GM23338 (cell line): ENCODE results near the gene UBE2H. TPM values are rescaled to one million over a fixed set of nuclear protein-coding genes. Genes with fewer than 3 reads are reported as not detected.

Experiments
- ATAC-seq: fragments of 200-7000 bp; cut with Tn5 transposase; 3 replicates; pipeline ENCODE4 v1.9.1; 2020
- DNase-seq: peaks from one replicate; pipeline ENCODE4 v3.0.0-alpha.2; 2015; ENCODE audit warnings: low spot score
- H2AFZ ChIP-seq: fragments of 200-600 bp; sonication (generic); 2 replicates; pipeline ENCODE4 v1.8.0; 2016; ENCODE audit warnings: antibody characterized with exemption, mild to moderate bottlenecking, moderate library complexity
- H3F3A ChIP-seq: fragments of 200-600 bp; sonication (generic); replicated peaks from 2 replicates; pipeline ENCODE4 v1.8.0; 2017; ENCODE audit warnings: antibody characterized with exemption, mixed run types, low read depth
- H3K27ac ChIP-seq: fragments of 200-600 bp; sonication (generic); 2 replicates; pipeline ENCODE4 v1.6.1; 2016; ENCODE audit warnings: low read depth
- H3K27me3 ChIP-seq: fragments of 200-600 bp; sonication (generic); 2 replicates; pipeline ENCODE4 v1.8.0; 2016; ENCODE audit warnings: mild to moderate bottlenecking, mixed run types, moderate library complexity; ENCODE audit not compliant: insufficient read depth
- H3K36me3 ChIP-seq: fragments of 200-600 bp; sonication (generic); 2 replicates; pipeline ENCODE4 v1.8.0; 2016; ENCODE audit warnings: mild to moderate bottlenecking; ENCODE audit not compliant: insufficient read depth
- H3K4me1 ChIP-seq: fragments of 200-600 bp; sonication (generic); 2 replicates; pipeline ENCODE4 v1.8.0; 2016; ENCODE audit warnings: mild to moderate bottlenecking, moderate library complexity; ENCODE audit not compliant: insufficient read depth
- H3K4me2 ChIP-seq: fragments of 200-600 bp; sonication (generic); 2 replicates; pipeline ENCODE4 v1.7.1; 2017; ENCODE audit warnings: mixed run types
- H3K4me3 ChIP-seq: fragments of 200-600 bp; sonication (generic); 2 replicates; pipeline ENCODE4 v1.6.1; 2016; ENCODE audit warnings: mixed run types
- H3K79me2 ChIP-seq: fragments of 200-600 bp; sonication (generic); replicated peaks from 2 replicates; pipeline ENCODE4 v1.8.0; 2017; ENCODE audit warnings: mild to moderate bottlenecking; ENCODE audit not compliant: insufficient read depth
- H3K9me2 ChIP-seq: fragments of 200-600 bp; sonication (generic); 2 replicates; pipeline ENCODE4 v1.8.0; 2017; ENCODE audit not compliant: insufficient read depth
- H4K20me1 ChIP-seq: fragments of 200-600 bp; sonication (generic); replicated peaks from 2 replicates; pipeline ENCODE4 v1.8.0; 2017; ENCODE audit warnings: mild to moderate bottlenecking; ENCODE audit not compliant: insufficient read depth
- H3K27ac Mint-ChIP-seq: 2 replicates; pipeline ENCODE4 v1.8.0; 2020; ENCODE audit warnings: inconsistent platforms, mild to moderate bottlenecking, moderate library complexity, mixed read lengths
- H3K27me3 Mint-ChIP-seq: 3 replicates; pipeline ENCODE4 v1.8.0; 2022; ENCODE audit warnings: low read depth, mild to moderate bottlenecking, moderate library complexity, mixed read lengths, inconsistent platforms; ENCODE audit not compliant: insufficient read depth, poor library complexity
- H3K36me3 Mint-ChIP-seq: 3 replicates; pipeline ENCODE4 v1.8.0; 2021; ENCODE audit warnings: low read depth, mild to moderate bottlenecking, inconsistent platforms, moderate library complexity, mixed read lengths
- H3K4me1 Mint-ChIP-seq: 3 replicates; pipeline ENCODE4 v1.8.0; 2020; ENCODE audit warnings: mild to moderate bottlenecking, inconsistent platforms, mixed read lengths
- H3K4me3 Mint-ChIP-seq: 3 replicates; pipeline ENCODE4 v1.8.0; 2021; ENCODE audit warnings: moderate library complexity, mild to moderate bottlenecking, inconsistent platforms, mixed read lengths
- H3K9me3 Mint-ChIP-seq: 3 replicates; pipeline ENCODE4 v1.8.0; 2020; ENCODE audit warnings: moderate library complexity, mild to moderate bottlenecking, inconsistent platforms, mixed read lengths
- CREB1 ChIP-seq: fragments of 250-450 bp; sonication (Bioruptor Pico); IDR thresholded peaks from 2 replicates; pipeline ENCODE4 v1.5.0; 2020; ENCODE audit warnings: low read depth, mild to moderate bottlenecking, moderate library complexity
- EZH2 ChIP-seq: fragments of 200-600 bp; sonication (generic); IDR thresholded peaks from one replicate; pipeline ENCODE4 v1.8.0; 2017; ENCODE audit warnings: antibody characterized with exemption, mild to moderate bottlenecking, low read depth; ENCODE audit not compliant: unreplicated experiment
- EZH2phosphoT487 ChIP-seq: fragments of 200-600 bp; sonication (generic); IDR thresholded peaks from one replicate; pipeline ENCODE4 v1.8.1; 2018; ENCODE audit warnings: antibody characterized with exemption; ENCODE audit not compliant: unreplicated experiment
- JUNB ChIP-seq: IDR thresholded peaks from one replicate; pipeline ENCODE4 v1.6.1; 2016; ENCODE audit warnings: antibody characterized with exemption; ENCODE audit not compliant: unreplicated experiment
- NANOG ChIP-seq: IDR thresholded peaks from 2 replicates; pipeline ENCODE4 v1.6.1; 2016; ENCODE audit warnings: antibody characterized with exemption, borderline replicate concordance
- POLR2AphosphoS5 ChIP-seq: IDR thresholded peaks from 2 replicates; pipeline ENCODE4 v1.6.1; 2016; ENCODE audit warnings: antibody characterized with exemption, low read depth
- STAT1 ChIP-seq: IDR thresholded peaks from one replicate; pipeline ENCODE4 v1.6.1; 2016; ENCODE audit warnings: antibody characterized with exemption; ENCODE audit not compliant: unreplicated experiment
- ZNF114 ChIP-seq: fragments of 250-450 bp; sonication (Bioruptor Pico); IDR thresholded peaks from 2 replicates; pipeline ENCODE4 v1.5.0; 2020; ENCODE audit warnings: mild to moderate bottlenecking, moderate library complexity
- ZNF331 ChIP-seq: fragments of 250-450 bp; sonication (Bioruptor Pico); IDR thresholded peaks from 2 replicates; pipeline ENCODE4 v1.5.0; 2020; ENCODE audit warnings: low read depth, mild to moderate bottlenecking, moderate library complexity
- polyA plus RNA-seq: library from polyadenylated mRNA; unstranded; fragments of >200 nt; fragmentation: Nextera tagmentation; extraction: Ambion mirVana; gene quantifications from 2 replicates; pipeline ENCODE4 v1.2.1, GENCODE V29; 2016
- total RNA-seq: library from RNA; depleted of rRNA; stranded (reverse); fragments of >200 nt; shearing (Covaris generic); gene quantifications from 2 replicates; pipeline ENCODE4 v1.2.3, GENCODE V29; 2014
- TF ChIP-seq, protein P1 (sequence below): IDR thresholded peaks from one replicate; pipeline ENCODE4 v1.6.1; 2018; ENCODE audit warnings: antibody characterized with exemption; ENCODE audit not compliant: unreplicated experiment
- TF ChIP-seq, protein P2 (sequence below): fragments of 250-450 bp; sonication (Bioruptor Pico); IDR thresholded peaks from 2 replicates; pipeline ENCODE4 v1.5.0; 2020; ENCODE audit warnings: mild to moderate bottlenecking, moderate library complexity
- TF ChIP-seq, protein P3 (sequence below), 2 experiments: fragments of 200-600 bp in 1 of 2; sonication (generic) in 1 of 2; conservative IDR thresholded peaks; 2 replicates each; pipeline versions ENCODE4 v1.5.1 to v1.6.1; 2016 to 2017; ENCODE audit warnings: antibody characterized with exemption in 2 of 2, low read depth in 2 of 2, mild to moderate bottlenecking in 2 of 2, moderate library complexity in 1 of 2

Gene UBE2H
- total and polyA plus RNA-seq, 2 experiments from 2014 or later = 40.8 to 86.5 TPM

DNA sequence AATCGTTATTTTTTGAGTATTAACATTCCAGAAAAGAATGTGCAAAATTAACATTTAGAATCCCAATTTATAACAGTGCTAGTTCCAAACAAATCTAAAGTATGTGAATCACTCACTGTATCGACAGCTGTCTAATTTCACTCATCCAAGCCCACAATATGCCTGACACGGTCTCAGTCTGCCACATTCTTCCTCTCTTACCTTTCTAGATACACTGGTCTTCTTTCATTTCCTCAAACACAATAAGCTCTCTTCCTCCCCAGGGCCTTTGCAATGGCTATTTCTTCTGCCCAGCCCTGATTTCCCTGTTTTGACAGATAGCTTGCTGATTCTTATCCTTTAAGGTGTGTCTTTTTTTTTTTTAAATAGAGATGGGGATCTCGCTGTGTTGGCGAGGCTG is 48.8 kb downstream of the UBE2H start:
- Histone ChIP-seq H2AFZ (no peak overlapping the region), H4K20me1 (peaks cover 16% of the 10 kb centered on the region; the same call in 1 of the 2 replicates), H3K4me1 (peaks cover 17% of the 10 kb centered on the region), H3K79me2 (peaks cover 91% of the 10 kb centered on the region), H3K36me3 (no peaks in the 10 kb centered on the region), H3K27me3 (no peaks in the 10 kb centered on the region), H3K9me2 (no peaks in the 10 kb centered on the region), H3K4me2 (no peak overlapping the region), H3K4me3 (no peak overlapping the region), H3K27ac (no peak overlapping the region), H3F3A (no peaks in the 10 kb centered on the region; the same call in 1 of the 2 replicates)
- Mint-ChIP-seq H3K27ac (no peak overlapping the region), H3K4me1 (peaks cover 42% of the 10 kb centered on the region), H3K9me3 (no peaks in the 10 kb centered on the region), H3K36me3 (peaks cover 24% of the 10 kb centered on the region), H3K4me3 (no peak overlapping the region), H3K27me3 (peaks cover 3% of the 10 kb centered on the region)
- TF ChIP-seq NANOG (no peak), CREB1 (CRISPR knock-in tag) (no peak), EZH2 (no peak), ZNF114 (CRISPR knock-in tag) (no peak), POLR2AphosphoS5 (no peak), EZH2phosphoT487 (no peak), STAT1 (no peak), ZNF331 (CRISPR knock-in tag) (no peak), JUNB (no peak)
- TF ChIP-seq, protein P1, sequence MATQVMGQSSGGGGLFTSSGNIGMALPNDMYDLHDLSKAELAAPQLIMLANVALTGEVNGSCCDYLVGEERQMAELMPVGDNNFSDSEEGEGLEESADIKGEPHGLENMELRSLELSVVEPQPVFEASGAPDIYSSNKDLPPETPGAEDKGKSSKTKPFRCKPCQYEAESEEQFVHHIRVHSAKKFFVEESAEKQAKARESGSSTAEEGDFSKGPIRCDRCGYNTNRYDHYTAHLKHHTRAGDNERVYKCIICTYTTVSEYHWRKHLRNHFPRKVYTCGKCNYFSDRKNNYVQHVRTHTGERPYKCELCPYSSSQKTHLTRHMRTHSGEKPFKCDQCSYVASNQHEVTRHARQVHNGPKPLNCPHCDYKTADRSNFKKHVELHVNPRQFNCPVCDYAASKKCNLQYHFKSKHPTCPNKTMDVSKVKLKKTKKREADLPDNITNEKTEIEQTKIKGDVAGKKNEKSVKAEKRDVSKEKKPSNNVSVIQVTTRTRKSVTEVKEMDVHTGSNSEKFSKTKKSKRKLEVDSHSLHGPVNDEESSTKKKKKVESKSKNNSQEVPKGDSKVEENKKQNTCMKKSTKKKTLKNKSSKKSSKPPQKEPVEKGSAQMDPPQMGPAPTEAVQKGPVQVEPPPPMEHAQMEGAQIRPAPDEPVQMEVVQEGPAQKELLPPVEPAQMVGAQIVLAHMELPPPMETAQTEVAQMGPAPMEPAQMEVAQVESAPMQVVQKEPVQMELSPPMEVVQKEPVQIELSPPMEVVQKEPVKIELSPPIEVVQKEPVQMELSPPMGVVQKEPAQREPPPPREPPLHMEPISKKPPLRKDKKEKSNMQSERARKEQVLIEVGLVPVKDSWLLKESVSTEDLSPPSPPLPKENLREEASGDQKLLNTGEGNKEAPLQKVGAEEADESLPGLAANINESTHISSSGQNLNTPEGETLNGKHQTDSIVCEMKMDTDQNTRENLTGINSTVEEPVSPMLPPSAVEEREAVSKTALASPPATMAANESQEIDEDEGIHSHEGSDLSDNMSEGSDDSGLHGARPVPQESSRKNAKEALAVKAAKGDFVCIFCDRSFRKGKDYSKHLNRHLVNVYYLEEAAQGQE = no peak
- TF ChIP-seq, protein P2, sequence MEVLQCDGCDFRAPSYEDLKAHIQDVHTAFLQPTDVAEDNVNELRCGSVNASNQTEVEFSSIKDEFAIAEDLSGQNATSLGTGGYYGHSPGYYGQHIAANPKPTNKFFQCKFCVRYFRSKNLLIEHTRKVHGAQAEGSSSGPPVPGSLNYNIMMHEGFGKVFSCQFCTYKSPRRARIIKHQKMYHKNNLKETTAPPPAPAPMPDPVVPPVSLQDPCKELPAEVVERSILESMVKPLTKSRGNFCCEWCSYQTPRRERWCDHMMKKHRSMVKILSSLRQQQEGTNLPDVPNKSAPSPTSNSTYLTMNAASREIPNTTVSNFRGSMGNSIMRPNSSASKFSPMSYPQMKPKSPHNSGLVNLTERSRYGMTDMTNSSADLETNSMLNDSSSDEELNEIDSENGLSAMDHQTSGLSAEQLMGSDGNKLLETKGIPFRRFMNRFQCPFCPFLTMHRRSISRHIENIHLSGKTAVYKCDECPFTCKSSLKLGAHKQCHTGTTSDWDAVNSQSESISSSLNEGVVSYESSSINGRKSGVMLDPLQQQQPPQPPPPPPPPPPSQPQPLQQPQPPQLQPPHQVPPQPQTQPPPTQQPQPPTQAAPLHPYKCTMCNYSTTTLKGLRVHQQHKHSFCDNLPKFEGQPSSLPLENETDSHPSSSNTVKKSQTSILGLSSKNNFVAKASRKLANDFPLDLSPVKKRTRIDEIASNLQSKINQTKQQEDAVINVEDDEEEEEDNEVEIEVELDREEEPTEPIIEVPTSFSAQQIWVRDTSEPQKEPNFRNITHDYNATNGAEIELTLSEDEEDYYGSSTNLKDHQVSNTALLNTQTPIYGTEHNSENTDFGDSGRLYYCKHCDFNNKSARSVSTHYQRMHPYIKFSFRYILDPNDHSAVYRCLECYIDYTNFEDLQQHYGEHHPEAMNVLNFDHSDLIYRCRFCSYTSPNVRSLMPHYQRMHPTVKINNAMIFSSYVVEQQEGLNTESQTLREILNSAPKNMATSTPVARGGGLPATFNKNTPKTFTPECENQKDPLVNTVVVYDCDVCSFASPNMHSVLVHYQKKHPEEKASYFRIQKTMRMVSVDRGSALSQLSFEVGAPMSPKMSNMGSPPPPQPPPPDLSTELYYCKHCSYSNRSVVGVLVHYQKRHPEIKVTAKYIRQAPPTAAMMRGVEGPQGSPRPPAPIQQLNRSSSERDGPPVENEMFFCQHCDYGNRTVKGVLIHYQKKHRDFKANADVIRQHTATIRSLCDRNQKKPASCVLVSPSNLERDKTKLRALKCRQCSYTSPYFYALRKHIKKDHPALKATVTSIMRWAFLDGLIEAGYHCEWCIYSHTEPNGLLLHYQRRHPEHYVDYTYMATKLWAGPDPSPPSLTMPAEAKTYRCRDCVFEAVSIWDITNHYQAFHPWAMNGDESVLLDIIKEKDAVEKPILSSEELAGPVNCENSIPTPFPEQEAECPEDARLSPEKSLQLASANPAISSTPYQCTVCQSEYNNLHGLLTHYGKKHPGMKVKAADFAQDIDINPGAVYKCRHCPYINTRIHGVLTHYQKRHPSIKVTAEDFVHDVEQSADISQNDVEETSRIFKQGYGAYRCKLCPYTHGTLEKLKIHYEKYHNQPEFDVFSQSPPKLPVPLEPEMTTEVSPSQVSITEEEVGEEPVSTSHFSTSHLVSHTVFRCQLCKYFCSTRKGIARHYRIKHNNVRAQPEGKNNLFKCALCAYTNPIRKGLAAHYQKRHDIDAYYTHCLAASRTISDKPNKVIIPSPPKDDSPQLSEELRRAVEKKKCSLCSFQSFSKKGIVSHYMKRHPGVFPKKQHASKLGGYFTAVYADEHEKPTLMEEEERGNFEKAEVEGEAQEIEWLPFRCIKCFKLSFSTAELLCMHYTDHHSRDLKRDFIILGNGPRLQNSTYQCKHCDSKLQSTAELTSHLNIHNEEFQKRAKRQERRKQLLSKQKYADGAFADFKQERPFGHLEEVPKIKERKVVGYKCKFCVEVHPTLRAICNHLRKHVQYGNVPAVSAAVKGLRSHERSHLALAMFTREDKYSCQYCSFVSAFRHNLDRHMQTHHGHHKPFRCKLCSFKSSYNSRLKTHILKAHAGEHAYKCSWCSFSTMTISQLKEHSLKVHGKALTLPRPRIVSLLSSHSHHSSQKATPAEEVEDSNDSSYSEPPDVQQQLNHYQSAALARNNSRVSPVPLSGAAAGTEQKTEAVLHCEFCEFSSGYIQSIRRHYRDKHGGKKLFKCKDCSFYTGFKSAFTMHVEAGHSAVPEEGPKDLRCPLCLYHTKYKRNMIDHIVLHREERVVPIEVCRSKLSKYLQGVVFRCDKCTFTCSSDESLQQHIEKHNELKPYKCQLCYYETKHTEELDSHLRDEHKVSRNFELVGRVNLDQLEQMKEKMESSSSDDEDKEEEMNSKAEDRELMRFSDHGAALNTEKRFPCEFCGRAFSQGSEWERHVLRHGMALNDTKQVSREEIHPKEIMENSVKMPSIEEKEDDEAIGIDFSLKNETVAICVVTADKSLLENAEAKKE (CRISPR knock-in tag) = no peak
- TF ChIP-seq, protein P3, sequence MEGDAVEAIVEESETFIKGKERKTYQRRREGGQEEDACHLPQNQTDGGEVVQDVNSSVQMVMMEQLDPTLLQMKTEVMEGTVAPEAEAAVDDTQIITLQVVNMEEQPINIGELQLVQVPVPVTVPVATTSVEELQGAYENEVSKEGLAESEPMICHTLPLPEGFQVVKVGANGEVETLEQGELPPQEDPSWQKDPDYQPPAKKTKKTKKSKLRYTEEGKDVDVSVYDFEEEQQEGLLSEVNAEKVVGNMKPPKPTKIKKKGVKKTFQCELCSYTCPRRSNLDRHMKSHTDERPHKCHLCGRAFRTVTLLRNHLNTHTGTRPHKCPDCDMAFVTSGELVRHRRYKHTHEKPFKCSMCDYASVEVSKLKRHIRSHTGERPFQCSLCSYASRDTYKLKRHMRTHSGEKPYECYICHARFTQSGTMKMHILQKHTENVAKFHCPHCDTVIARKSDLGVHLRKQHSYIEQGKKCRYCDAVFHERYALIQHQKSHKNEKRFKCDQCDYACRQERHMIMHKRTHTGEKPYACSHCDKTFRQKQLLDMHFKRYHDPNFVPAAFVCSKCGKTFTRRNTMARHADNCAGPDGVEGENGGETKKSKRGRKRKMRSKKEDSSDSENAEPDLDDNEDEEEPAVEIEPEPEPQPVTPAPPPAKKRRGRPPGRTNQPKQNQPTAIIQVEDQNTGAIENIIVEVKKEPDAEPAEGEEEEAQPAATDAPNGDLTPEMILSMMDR (conservative IDR thresholded peaks at IDR 0.05; ENCODE audit: low read depth in 2 of 2) = no peak
- ATAC-seq (no peak), DNase-seq (no peak)
